GM12872 (cell line): ENCODE data around the gene THADA.

Experiments used
- CTCF ChIP-seq: IDR thresholded peaks from 3 replicates; pipeline ENCODE4 v1.5.1; 2011; ENCODE audit warnings: low read depth, mild to moderate bottlenecking, low read length, moderate library complexity; ENCODE audit not compliant: insufficient read depth

THADA gene

GRCh38 chr2:43525506-43525905 lies 70.3 kb downstream of the THADA start:
- TF ChIP-seq CTCF, result no peak

GRCh38 chr2:43524177-43524965 lies 71.5 kb downstream of the THADA start:
- peak; percentile 42; the same call in 2 of the 3 replicates for TF ChIP-seq CTCF

- TF ChIP-seq CTCF, result no peak
Observed at GRCh38 chr2:43522177-43522576, 73.7 kb downstream of the THADA start.

- no peak for TF ChIP-seq CTCF
Observed at GRCh38 chr2:43521568-43521967, 74.3 kb downstream of the THADA start.

- no peak for TF ChIP-seq CTCF
Observed at GRCh38 chr2:43520919-43521318, 74.9 kb downstream of the THADA start.

- TF ChIP-seq CTCF, result no peak
Observed at GRCh38 chr2:43519643-43520221, 76.1 kb downstream of the THADA start.

- TF ChIP-seq CTCF, result no peak
Observed at GRCh38 chr2:43518718-43519117, 77.1 kb downstream of the THADA start.
